HepG2 (cell line): ENCODE measurements around the gene MACROD2. TPM values are rescaled to one million over a fixed set of nuclear protein-coding genes. Genes with fewer than 3 reads are reported as not detected.

Source experiments
- ATAC-seq: fragments of 200-7000 bp; cut with Tn5 transposase; 3 replicates; pipeline ENCODE4 v1.9.1; 2020; ENCODE audit warnings: mild to moderate bottlenecking, moderate library complexity
- BruUV-seq: library from RNA; stranded (reverse); fragments of 400-500 nt; replicated peaks from 2 replicates; lab custom pipeline; 2021; lab: Mats Ljungman, UMichigan
- CTCF ChIA-PET: fragments of 300-600 bp; formaldehyde crosslinking; extraction: SDS; loops from one replicate; lab custom pipeline; 2021; ENCODE audit warnings: low total read pairs, inconsistent platforms, low intra/inter-chr PET ratio; lab: Yijun Ruan, JAX
- POLR2A ChIA-PET: fragments of 350-600 bp; sonication (Branson Sonifier 250); formaldehyde crosslinking; loops from one replicate; lab custom pipeline; 2020; ENCODE audit warnings: antibody characterized with exemption, inconsistent platforms; lab: Yijun Ruan, JAX
- DNase-seq: peaks from one replicate; pipeline ENCODE4 v3.0.0-alpha.2; 2015; ENCODE audit warnings: low spot score
- FAIRE-seq: peaks from 3 replicates; lab custom pipeline; 2011; peaks lifted over from hg19 to GRCh38; lab: Jason Lieb, UNC
- H2AFZ ChIP-seq: one replicate; pipeline ENCODE4 v1.6.1; 2011; ENCODE audit warnings: low read length, inconsistent platforms
- H3K27ac ChIP-seq: fragments of 300-600 bp; 3 replicates; pipeline ENCODE4 v1.8.0; 2011; ENCODE audit warnings: mixed run types, mild to moderate bottlenecking, mixed read lengths, low read length, inconsistent platforms; ENCODE audit not compliant: insufficient read depth; ENCODE audit errors: extremely low read length
- H3K27me3 ChIP-seq, 2 experiments: fragments of 200-600 bp in 1 of 2; 2 replicates in 1 of 2; 3 replicates in 1 of 2; pipeline versions ENCODE4 v1.6.0 to v1.8.0; 2011; ENCODE audit warnings: low read length in 2 of 2, mild to moderate bottlenecking in 2 of 2, moderate library complexity in 2 of 2, inconsistent platforms in 1 of 2; ENCODE audit not compliant: insufficient read depth in 2 of 2, control insufficient read depth in 1 of 2
- H3K36me3 ChIP-seq, 2 experiments: fragments of 200-600 bp in 1 of 2; replicated peaks in 1 of 2; 2 replicates in 1 of 2; 3 replicates in 1 of 2; pipeline versions ENCODE4 v1.5.1 to v1.8.0; 2011; ENCODE audit warnings: low read length in 2 of 2, inconsistent platforms in 1 of 2; ENCODE audit not compliant: insufficient read depth in 2 of 2, control insufficient read depth in 1 of 2
- H3K4me1 ChIP-seq: 2 replicates; pipeline ENCODE4 v1.5.1; 2012; ENCODE audit warnings: low read length, inconsistent platforms; ENCODE audit not compliant: insufficient read depth
- H3K4me2 ChIP-seq: 2 replicates; pipeline ENCODE4 v1.6.0; 2011; ENCODE audit warnings: low read depth, low read length, inconsistent platforms
- H3K4me3 ChIP-seq, 3 experiments: fragments of 200-600 bp in 1 of 3; sonication (generic), shearing (Covaris generic) in 1 of 3; replicated peaks in 1 of 3; 2 replicates each; pipeline ENCODE4 v1.5.1; 2011 to 2016; ENCODE audit warnings: low read length in 3 of 3, inconsistent platforms in 2 of 3, low read depth in 2 of 3, mild to moderate bottlenecking in 2 of 3, control low read depth in 1 of 3, mixed read lengths in 1 of 3; ENCODE audit not compliant: insufficient read depth in 1 of 3
- H3K79me2 ChIP-seq: one replicate; pipeline ENCODE4 v1.6.1; 2011; ENCODE audit warnings: low read length, inconsistent platforms; ENCODE audit not compliant: insufficient read depth
- H3K9ac ChIP-seq: 2 replicates; pipeline ENCODE4 v1.6.0; 2011; ENCODE audit warnings: mild to moderate bottlenecking, low read depth, low read length, inconsistent platforms; ENCODE audit not compliant: insufficient read depth
- H3K9me3 ChIP-seq: 2 replicates; pipeline ENCODE4 v1.5.1; 2012; ENCODE audit warnings: mild to moderate bottlenecking, low read length
- H4K20me1 ChIP-seq: 2 replicates; pipeline ENCODE4 v1.6.0; 2011; ENCODE audit warnings: inconsistent platforms, mild to moderate bottlenecking, low read length, moderate library complexity; ENCODE audit not compliant: insufficient read depth
- AGO2 ChIP-seq: fragments of 200-400 bp; formaldehyde crosslinking; optimal IDR thresholded peaks from 2 replicates; pipeline ENCODE3; 2017; ENCODE audit warnings: mild to moderate bottlenecking, low read depth, low read length, moderate library complexity
- BRF2 ChIP-seq: sonication (generic); formaldehyde crosslinking; IDR thresholded peaks from 2 replicates; pipeline ENCODE4 v1.8.1; 2022; ENCODE audit warnings: mild to moderate bottlenecking, missing genetic modification reagents
- HMG20A ChIP-seq: IDR thresholded peaks from 2 replicates; pipeline ENCODE4 v1.6.1; 2016; ENCODE audit warnings: borderline replicate concordance
- HMG20B ChIP-seq: conservative IDR thresholded peaks from 2 replicates; pipeline ENCODE4 v1.6.1; 2016; ENCODE audit warnings: missing genetic modification reagents, missing compliant biosample characterization
- IKZF1 ChIP-seq: fragments of 450-650 bp; IDR thresholded peaks from 2 replicates; pipeline ENCODE4 v1.7.1; 2016
- ZBTB25 ChIP-seq: IDR thresholded peaks from 2 replicates; pipeline ENCODE4 v1.6.1; 2018; ENCODE audit warnings: missing genetic modification reagents
- ZFP36 ChIP-seq: fragments of 150-350 bp; IDR thresholded peaks from 2 replicates; pipeline ENCODE4 v1.6.1; 2018; ENCODE audit warnings: borderline replicate concordance, low read length, low read depth; ENCODE audit not compliant: partially characterized antibody
- ZNF30 ChIP-seq: sonication (generic); formaldehyde crosslinking; IDR thresholded peaks from 2 replicates; pipeline ENCODE4 v1.5.0; 2020; ENCODE audit warnings: mild to moderate bottlenecking, missing genetic modification reagents
- ZNF577 ChIP-seq: sonication (generic); formaldehyde crosslinking; IDR thresholded peaks from 2 replicates; pipeline ENCODE4 v1.4.0; 2020; ENCODE audit warnings: mild to moderate bottlenecking, low read depth, missing genetic modification reagents, borderline replicate concordance
- WGBS: methylation state at CpG from one replicate; pipeline ENCODE4 v1.1.6; 2017; ENCODE audit warnings: low lambda C conversion rate; 5-methylcytosine and 5-hydroxymethylcytosine counted together
- in situ Hi-C: cut with HindIII; loops from 2 replicates; pipeline ENCODE4 v1.10.0; 2017; ENCODE audit warnings: low pct_unique_long_range_greater_than_20kb; ENCODE audit not compliant: extremely low pct_ligation_motif_present
- intact Hi-C: fragments of 100-400 bp; cut with micrococcal nuclease; formaldehyde crosslinking; loops from one replicate; pipeline ENCODE4 v1.10.0; 2022; ENCODE audit not compliant: unreplicated experiment
- polyA plus RNA-seq, 8 experiments: library from polyadenylated mRNA; depleted of rRNA in 3 of 8; stranded (reverse) in 7 of 8; unstranded in 1 of 8; fragments of >200 nt; fragmentation: Illumina TruSeq in 4 of 8; extraction: Trizol in 4 of 8; gene quantifications; 2 replicates each; pipeline versions ENCODE4 v1.2.1 to v1.2.3, GENCODE V29; 2011 to 2016; ENCODE audit warnings: low read depth in 4 of 8, missing spikeins in 1 of 8, mixed read lengths in 1 of 8; ENCODE audit not compliant: insufficient read depth in 1 of 8
- total RNA-seq, 5 experiments: library from RNA; depleted of rRNA; stranded (reverse); fragments of >200 nt; fragmentation: Illumina TruSeq; extraction: Trizol; gene quantifications; 2 replicates each; pipeline ENCODE4 v1.2.3, GENCODE V29; 2016; ENCODE audit warnings: low read depth in 1 of 5
- TF ChIP-seq, protein P1 (sequence below): sonication (generic); formaldehyde crosslinking; IDR thresholded peaks from 2 replicates; pipeline ENCODE4 v1.5.0; 2020; ENCODE audit warnings: missing genetic modification reagents
- TF ChIP-seq, protein P2 (sequence below): IDR thresholded peaks from 2 replicates; pipeline ENCODE4 v1.6.1; 2016; ENCODE audit warnings: low read depth, missing genetic modification reagents, missing compliant biosample characterization

The MACROD2 gene
- total and polyA plus RNA-seq, 2 of the 13 experiments (the other 11 are each of a cell fraction or from before 2014, with no cell fraction given): 0.13 to 0.51 TPM

- H3K27ac ChIP-seq: no peak overlapping the region
- no peak for ATAC-seq
- no peak for FAIRE-seq
- no peaks in the 10 kb centered on the region for H3K79me2 ChIP-seq
- WGBS: 53% methylated on average over 1 of the region's 1 CpG
- H2AFZ ChIP-seq: no peak overlapping the region
- CTCF ChIA-PET: no interaction called here
- no peaks in the 10 kb centered on the region for H3K27me3 ChIP-seq
- TF ChIP-seq, protein P1, sequence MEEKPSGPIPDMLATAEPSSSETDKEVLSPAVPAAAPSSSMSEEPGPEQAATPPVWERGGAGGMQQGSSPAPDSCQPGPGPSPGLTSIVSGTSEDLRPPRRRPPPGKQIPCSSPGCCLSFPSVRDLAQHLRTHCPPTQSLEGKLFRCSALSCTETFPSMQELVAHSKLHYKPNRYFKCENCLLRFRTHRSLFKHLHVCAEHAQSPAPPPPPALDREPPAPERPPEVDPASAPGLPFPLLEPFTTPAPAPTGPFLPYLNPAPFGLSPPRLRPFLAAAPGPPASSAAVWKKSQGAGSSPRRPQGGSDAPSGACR (CRISPR knock-in tag): no peak
- H3K4me3 ChIP-seq: no peak overlapping the region
- H4K20me1 ChIP-seq: no peaks in the 10 kb centered on the region
- no peak for DNase-seq
- no peaks in the 10 kb centered on the region for H3K36me3 ChIP-seq
- BruUV-seq: no TSS peak
- intact Hi-C loops (no loop called here), in situ Hi-C loops (no loop called here)
- H3K9ac ChIP-seq: no peak overlapping the region
- H3K4me2 ChIP-seq: no peak overlapping the region
- H3K4me1 ChIP-seq: no peaks in the 10 kb centered on the region
- no peaks in the 10 kb centered on the region for H3K9me3 ChIP-seq
- POLR2A ChIA-PET: no interaction called here
These were observed 1112.6 kb downstream of the MACROD2 start for GRCh38 chr20:15107931-15108330.

- no peaks in the 10 kb centered on the region for H3K4me1 ChIP-seq
- no peaks in the 10 kb centered on the region for H4K20me1 ChIP-seq
- intact Hi-C loops: no loop called here
- no peaks in the 10 kb centered on the region for H3K27me3 ChIP-seq
- no peak overlapping the region for H3K4me3 ChIP-seq
- H3K27ac ChIP-seq: no peak overlapping the region
- no peak overlapping the region for H3K9ac ChIP-seq
- no TSS peak for BruUV-seq
- 33% methylated on average over 7 of the region's 7 CpGs for WGBS
- H3K9me3 ChIP-seq: no peaks in the 10 kb centered on the region
- ChIA-PET POLR2A (no interaction called here), CTCF (no interaction called here)
- no peak overlapping the region for H2AFZ ChIP-seq
- H3K36me3 ChIP-seq: no peaks in the 10 kb centered on the region
- ATAC-seq (no peak), DNase-seq (no peak), FAIRE-seq (no peak)
- H3K79me2 ChIP-seq: no peaks in the 10 kb centered on the region
- in situ Hi-C loops: no loop called here
- no peak overlapping the region for H3K4me2 ChIP-seq
- TF ChIP-seq ZNF30 (CRISPR knock-in tag) (no peak), ZBTB25 (CRISPR knock-in tag) (no peak), ZNF577 (no peak), HMG20A (no peak), AGO2 (no peak), IKZF1 (no peak), HMG20B (CRISPR knock-in tag) (no peak), BRF2 (CRISPR knock-in tag) (no peak), ZFP36 (no peak)
- TF ChIP-seq, protein P2, sequence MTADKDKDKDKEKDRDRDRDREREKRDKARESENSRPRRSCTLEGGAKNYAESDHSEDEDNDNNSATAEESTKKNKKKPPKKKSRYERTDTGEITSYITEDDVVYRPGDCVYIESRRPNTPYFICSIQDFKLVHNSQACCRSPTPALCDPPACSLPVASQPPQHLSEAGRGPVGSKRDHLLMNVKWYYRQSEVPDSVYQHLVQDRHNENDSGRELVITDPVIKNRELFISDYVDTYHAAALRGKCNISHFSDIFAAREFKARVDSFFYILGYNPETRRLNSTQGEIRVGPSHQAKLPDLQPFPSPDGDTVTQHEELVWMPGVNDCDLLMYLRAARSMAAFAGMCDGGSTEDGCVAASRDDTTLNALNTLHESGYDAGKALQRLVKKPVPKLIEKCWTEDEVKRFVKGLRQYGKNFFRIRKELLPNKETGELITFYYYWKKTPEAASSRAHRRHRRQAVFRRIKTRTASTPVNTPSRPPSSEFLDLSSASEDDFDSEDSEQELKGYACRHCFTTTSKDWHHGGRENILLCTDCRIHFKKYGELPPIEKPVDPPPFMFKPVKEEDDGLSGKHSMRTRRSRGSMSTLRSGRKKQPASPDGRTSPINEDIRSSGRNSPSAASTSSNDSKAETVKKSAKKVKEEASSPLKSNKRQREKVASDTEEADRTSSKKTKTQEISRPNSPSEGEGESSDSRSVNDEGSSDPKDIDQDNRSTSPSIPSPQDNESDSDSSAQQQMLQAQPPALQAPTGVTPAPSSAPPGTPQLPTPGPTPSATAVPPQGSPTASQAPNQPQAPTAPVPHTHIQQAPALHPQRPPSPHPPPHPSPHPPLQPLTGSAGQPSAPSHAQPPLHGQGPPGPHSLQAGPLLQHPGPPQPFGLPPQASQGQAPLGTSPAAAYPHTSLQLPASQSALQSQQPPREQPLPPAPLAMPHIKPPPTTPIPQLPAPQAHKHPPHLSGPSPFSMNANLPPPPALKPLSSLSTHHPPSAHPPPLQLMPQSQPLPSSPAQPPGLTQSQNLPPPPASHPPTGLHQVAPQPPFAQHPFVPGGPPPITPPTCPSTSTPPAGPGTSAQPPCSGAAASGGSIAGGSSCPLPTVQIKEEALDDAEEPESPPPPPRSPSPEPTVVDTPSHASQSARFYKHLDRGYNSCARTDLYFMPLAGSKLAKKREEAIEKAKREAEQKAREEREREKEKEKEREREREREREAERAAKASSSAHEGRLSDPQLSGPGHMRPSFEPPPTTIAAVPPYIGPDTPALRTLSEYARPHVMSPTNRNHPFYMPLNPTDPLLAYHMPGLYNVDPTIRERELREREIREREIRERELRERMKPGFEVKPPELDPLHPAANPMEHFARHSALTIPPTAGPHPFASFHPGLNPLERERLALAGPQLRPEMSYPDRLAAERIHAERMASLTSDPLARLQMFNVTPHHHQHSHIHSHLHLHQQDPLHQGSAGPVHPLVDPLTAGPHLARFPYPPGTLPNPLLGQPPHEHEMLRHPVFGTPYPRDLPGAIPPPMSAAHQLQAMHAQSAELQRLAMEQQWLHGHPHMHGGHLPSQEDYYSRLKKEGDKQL (CRISPR knock-in tag): no peak
These were observed 1114.2 kb downstream of the MACROD2 start for GRCh38 chr20:15109494-15109893.
